ENCODE measurements around the gene MS4A18.

MS4A18 gene

GRCh38 chr11:60734279-60734678 lies 9.8 kb downstream of the MS4A18 start:
- Histone ChIP-seq H3K9me3 (ENCODE audit: control insufficient read depth, insufficient read depth, low read length) (no peaks in the 10 kb centered on the region), H3K4me3 (ENCODE audit: low read depth, low read length) (no peak overlapping the region), H3K27ac (ENCODE audit: low read depth, low read length) (no peak overlapping the region), H3K27me3 (ENCODE audit: control insufficient read depth, insufficient read depth, low read length) (no peaks in the 10 kb centered on the region), H3K36me3 (ENCODE audit: control insufficient read depth, insufficient read depth, low read length) (no peaks in the 10 kb centered on the region), H3K4me1 (ENCODE audit: control insufficient read depth, insufficient read depth, low read length) (no peaks in the 10 kb centered on the region), H3K9ac (ENCODE audit: low read depth, low read length) (no peak overlapping the region)

- H3K4me1 ChIP-seq (ENCODE audit: control insufficient read depth, insufficient read depth, low read length), result no peaks in the 10 kb centered on the region
Measured at GRCh38 chr11:60739114-60739513, 14.6 kb downstream of the MS4A18 start.

GRCh38 chr11:60740573-60740972 lies 16.1 kb downstream of the MS4A18 start:
- H3K27me3 ChIP-seq (ENCODE audit: control insufficient read depth, insufficient read depth, low read length), result no peaks in the 10 kb centered on the region
- peaks cover 11% of the 10 kb centered on the region for H3K9me3 ChIP-seq (ENCODE audit: control insufficient read depth, insufficient read depth, low read length)
- H3K9ac ChIP-seq (ENCODE audit: low read depth, low read length), result no peak overlapping the region
- peaks cover 2% of the 10 kb centered on the region; the same call in 1 of the 2 replicates for H3K4me1 ChIP-seq (ENCODE audit: control insufficient read depth, insufficient read depth, low read length)
- no peak overlapping the region for H3K4me3 ChIP-seq (ENCODE audit: low read depth, low read length)
- no peak overlapping the region for H3K27ac ChIP-seq (ENCODE audit: low read depth, low read length)
- H3K36me3 ChIP-seq (ENCODE audit: control insufficient read depth, insufficient read depth, low read length), result no peaks in the 10 kb centered on the region

More at GRCh38 chr11:60739114-60739513, 14.6 kb downstream of the MS4A18 start:
- Histone ChIP-seq H3K27me3 (ENCODE audit: control insufficient read depth, insufficient read depth, low read length) (no peaks in the 10 kb centered on the region), H3K9me3 (ENCODE audit: control insufficient read depth, insufficient read depth, low read length) (peaks cover 5% of the 10 kb centered on the region), H3K9ac (ENCODE audit: low read depth, low read length) (no peak overlapping the region), H3K36me3 (ENCODE audit: control insufficient read depth, insufficient read depth, low read length) (no peaks in the 10 kb centered on the region), H3K27ac (ENCODE audit: low read depth, low read length) (no peak overlapping the region), H3K4me3 (ENCODE audit: low read depth, low read length) (no peak overlapping the region)

- Histone ChIP-seq H3K4me3 (ENCODE audit: low read depth, low read length) (no peak overlapping the region), H3K27ac (ENCODE audit: low read depth, low read length) (no peak overlapping the region), H3K9ac (ENCODE audit: low read depth, low read length) (no peak overlapping the region), H3K36me3 (ENCODE audit: control insufficient read depth, insufficient read depth, low read length) (no peaks in the 10 kb centered on the region), H3K4me1 (ENCODE audit: control insufficient read depth, insufficient read depth, low read length) (peaks cover 2% of the 10 kb centered on the region; the same call in 1 of the 2 replicates), H3K27me3 (ENCODE audit: control insufficient read depth, insufficient read depth, low read length) (no peaks in the 10 kb centered on the region), H3K9me3 (ENCODE audit: control insufficient read depth, insufficient read depth, low read length) (peaks cover 11% of the 10 kb centered on the region)
Measured at GRCh38 chr11:60741421-60741820, 16.9 kb downstream of the MS4A18 start.

- no peaks in the 10 kb centered on the region for H3K27me3 ChIP-seq (ENCODE audit: control insufficient read depth, insufficient read depth, low read length)
- peaks cover 18% of the 10 kb centered on the region for H3K9me3 ChIP-seq (ENCODE audit: control insufficient read depth, insufficient read depth, low read length)
- no peaks in the 10 kb centered on the region for H3K36me3 ChIP-seq (ENCODE audit: control insufficient read depth, insufficient read depth, low read length)
- H3K27ac ChIP-seq (ENCODE audit: low read depth, low read length), result no peak overlapping the region
- H3K4me3 ChIP-seq (ENCODE audit: low read depth, low read length), result no peak overlapping the region
- peaks cover 2% of the 10 kb centered on the region; the same call in 1 of the 2 replicates for H3K4me1 ChIP-seq (ENCODE audit: control insufficient read depth, insufficient read depth, low read length)
- no peak overlapping the region for H3K9ac ChIP-seq (ENCODE audit: low read depth, low read length)
Measured at GRCh38 chr11:60743058-60743457, 18.5 kb downstream of the MS4A18 start.

GRCh38 chr11:60744114-60744513 lies 19.6 kb downstream of the MS4A18 start:
- Histone ChIP-seq H3K9me3 (ENCODE audit: control insufficient read depth, insufficient read depth, low read length) (peaks cover 18% of the 10 kb centered on the region), H3K4me3 (ENCODE audit: low read depth, low read length) (no peak overlapping the region), H3K9ac (ENCODE audit: low read depth, low read length) (no peak overlapping the region), H3K27ac (ENCODE audit: low read depth, low read length) (no peak overlapping the region), H3K4me1 (ENCODE audit: control insufficient read depth, insufficient read depth, low read length) (peaks cover 2% of the 10 kb centered on the region; the same call in 1 of the 2 replicates), H3K27me3 (ENCODE audit: control insufficient read depth, insufficient read depth, low read length) (no peaks in the 10 kb centered on the region), H3K36me3 (ENCODE audit: control insufficient read depth, insufficient read depth, low read length) (no peaks in the 10 kb centered on the region)

- peaks cover 2% of the 10 kb centered on the region; the same call in 1 of the 2 replicates for H3K4me1 ChIP-seq (ENCODE audit: control insufficient read depth, insufficient read depth, low read length)
- H3K4me3 ChIP-seq (ENCODE audit: low read depth, low read length), result no peak overlapping the region
- H3K9me3 ChIP-seq (ENCODE audit: control insufficient read depth, insufficient read depth, low read length), result peaks cover 14% of the 10 kb centered on the region
- no peaks in the 10 kb centered on the region for H3K27me3 ChIP-seq (ENCODE audit: control insufficient read depth, insufficient read depth, low read length)
- no peak overlapping the region for H3K9ac ChIP-seq (ENCODE audit: low read depth, low read length)
- no peak overlapping the region for H3K27ac ChIP-seq (ENCODE audit: low read depth, low read length)
- no peaks in the 10 kb centered on the region for H3K36me3 ChIP-seq (ENCODE audit: control insufficient read depth, insufficient read depth, low read length)
Measured at GRCh38 chr11:60747359-60747873, 22.9 kb downstream of the MS4A18 start.

- no peak overlapping the region for H3K9ac ChIP-seq (ENCODE audit: low read depth, low read length)
- peaks cover 13% of the 10 kb centered on the region; the same call in 1 of the 2 replicates for H3K9me3 ChIP-seq (ENCODE audit: control insufficient read depth, insufficient read depth, low read length)
- H3K4me1 ChIP-seq (ENCODE audit: control insufficient read depth, insufficient read depth, low read length), result peaks cover 2% of the 10 kb centered on the region; the same call in 1 of the 2 replicates
- no peak overlapping the region for H3K4me3 ChIP-seq (ENCODE audit: low read depth, low read length)
- no peaks in the 10 kb centered on the region for H3K27me3 ChIP-seq (ENCODE audit: control insufficient read depth, insufficient read depth, low read length)
- H3K36me3 ChIP-seq (ENCODE audit: control insufficient read depth, insufficient read depth, low read length), result no peaks in the 10 kb centered on the region
- H3K27ac ChIP-seq (ENCODE audit: low read depth, low read length), result no peak overlapping the region
Measured at GRCh38 chr11:60748225-60748624, 23.7 kb downstream of the MS4A18 start.

- H3K4me3 ChIP-seq (ENCODE audit: low read depth, low read length), result no peak overlapping the region
- H3K9me3 ChIP-seq (ENCODE audit: control insufficient read depth, insufficient read depth, low read length), result peaks cover 13% of the 10 kb centered on the region; the same call in 1 of the 2 replicates
Measured at GRCh38 chr11:60748821-60749220, 24.3 kb downstream of the MS4A18 start.

GRCh38 chr11:60750911-60751310 lies 26.4 kb downstream of the MS4A18 start:
- Histone ChIP-seq H3K4me1 (ENCODE audit: control insufficient read depth, insufficient read depth, low read length) (no peaks in the 10 kb centered on the region), H3K36me3 (ENCODE audit: control insufficient read depth, insufficient read depth, low read length) (no peaks in the 10 kb centered on the region), H3K9ac (ENCODE audit: low read depth, low read length) (no peak overlapping the region), H3K27me3 (ENCODE audit: control insufficient read depth, insufficient read depth, low read length) (no peaks in the 10 kb centered on the region), H3K9me3 (ENCODE audit: control insufficient read depth, insufficient read depth, low read length) (peaks cover 7% of the 10 kb centered on the region; the same call in 1 of the 2 replicates), H3K27ac (ENCODE audit: low read depth, low read length) (no peak overlapping the region), H3K4me3 (ENCODE audit: low read depth, low read length) (no peak overlapping the region)

More at GRCh38 chr11:60748821-60749220, 24.3 kb downstream of the MS4A18 start:
- Histone ChIP-seq H3K36me3 (ENCODE audit: control insufficient read depth, insufficient read depth, low read length) (no peaks in the 10 kb centered on the region), H3K27ac (ENCODE audit: low read depth, low read length) (no peak overlapping the region), H3K27me3 (ENCODE audit: control insufficient read depth, insufficient read depth, low read length) (no peaks in the 10 kb centered on the region), H3K9ac (ENCODE audit: low read depth, low read length) (no peak overlapping the region), H3K4me1 (ENCODE audit: control insufficient read depth, insufficient read depth, low read length) (peaks cover 2% of the 10 kb centered on the region; the same call in 1 of the 2 replicates)

GRCh38 chr11:60753309-60753708 lies 28.8 kb downstream of the MS4A18 start:
- H3K9me3 ChIP-seq (ENCODE audit: control insufficient read depth, insufficient read depth, low read length), result no peaks in the 10 kb centered on the region
- H3K27me3 ChIP-seq (ENCODE audit: control insufficient read depth, insufficient read depth, low read length), result no peaks in the 10 kb centered on the region
- H3K36me3 ChIP-seq (ENCODE audit: control insufficient read depth, insufficient read depth, low read length), result no peaks in the 10 kb centered on the region
- H3K27ac ChIP-seq (ENCODE audit: low read depth, low read length), result no peak overlapping the region
- no peaks in the 10 kb centered on the region for H3K4me1 ChIP-seq (ENCODE audit: control insufficient read depth, insufficient read depth, low read length)
- no peak overlapping the region for H3K9ac ChIP-seq (ENCODE audit: low read depth, low read length)
- no peak overlapping the region for H3K4me3 ChIP-seq (ENCODE audit: low read depth, low read length)

Measured in HUES48 (cell line).